Fibroblast of mammary gland (primary cell): ENCODE results near the gene CPT1C.

Experiments
- DNase-seq: peaks from one replicate; pipeline ENCODE4 v3.0.0-alpha.2; 2010; ENCODE audit warnings: low read depth
- H3K4me3 ChIP-seq: 2 replicates; pipeline ENCODE4 v1.5.1; 2011; ENCODE audit warnings: low read depth, mild to moderate bottlenecking, low read length, moderate library complexity; ENCODE audit not compliant: control insufficient read depth
- CTCF ChIP-seq: conservative IDR thresholded peaks from 2 replicates; pipeline ENCODE4 v1.5.1; 2011; ENCODE audit warnings: low read depth, low read length, inconsistent platforms; ENCODE audit not compliant: control insufficient read depth, insufficient read depth

CPT1C gene

GRCh38 chr19:49662011-49662410 lies 28.9 kb upstream of the CPT1C start:
- no peak overlapping the region for H3K4me3 ChIP-seq
- TF ChIP-seq CTCF: no peak
- no peak for DNase-seq

GRCh38 chr19:49663224-49663623 lies 27.7 kb upstream of the CPT1C start:
- DNase-seq: no peak
- TF ChIP-seq CTCF: no peak
- H3K4me3 ChIP-seq: no peak overlapping the region

GRCh38 chr19:49664171-49665035 lies 26.5 kb upstream of the CPT1C start:
- DNase-seq: peak; percentile 64
- TF ChIP-seq CTCF: no peak
- H3K4me3 ChIP-seq: peak overlapping the region; percentile 92

GRCh38 chr19:49665036-49665350 lies 25.9 kb upstream of the CPT1C start:
- no peak for TF ChIP-seq CTCF
- no peak for DNase-seq
- peak overlapping the region; percentile 92 for H3K4me3 ChIP-seq

- DNase-seq: peak; percentile 93
- H3K4me3 ChIP-seq: peak within 1 kb of the TSS; percentile 92
- TF ChIP-seq CTCF: no peak
Measured at GRCh38 chr19:49665351-49666119, 25.4 kb upstream of the CPT1C start, which contains the start of the genes BCL2L12 and IRF3. BCL2L12 (plus strand) TSS chr19:49665933; CDS start chr19:49666693, 760 bp downstream. IRF3 (minus strand) TSS chr19:49665857; CDS start chr19:49664838, 1,019 bp downstream.

GRCh38 chr19:49666120-49666444 lies 24.8 kb upstream of the CPT1C start:
- H3K4me3 ChIP-seq: peak overlapping the region; percentile 92
- DNase-seq: peak; percentile 30
- TF ChIP-seq CTCF: no peak
